K562 (cell line): Measurements from ENCODE around the gene RNF40. TPM values are rescaled to one million over a fixed set of nuclear protein-coding genes. Genes with fewer than 3 reads are reported as not detected.

Source experiments
- DMBX1 ChIP-seq: fragments of 250-450 bp; sonication (Bioruptor Pico); IDR thresholded peaks from 2 replicates; pipeline ENCODE4 v1.8.0; 2022; ENCODE audit warnings: inconsistent platforms, mild to moderate bottlenecking, moderate library complexity, borderline replicate concordance
- ETS2 ChIP-seq: IDR thresholded peaks from 2 replicates; pipeline ENCODE4 v1.6.1; 2016; ENCODE audit warnings: borderline replicate concordance, missing genetic modification characterization, mild to moderate bottlenecking, moderate library complexity, missing compliant biosample characterization; ENCODE audit not compliant: poor library complexity, severe bottlenecking
- L3MBTL2 ChIP-seq: fragments of 450-650 bp; IDR thresholded peaks from 2 replicates; pipeline ENCODE4 v1.6.1; 2016; ENCODE audit warnings: mild to moderate bottlenecking, moderate library complexity
- MYC ChIP-seq, 2 experiments: fragments of 250-450 bp in 1 of 2; sonication (Bioruptor Pico) in 1 of 2; IDR thresholded peaks; 2 replicates each; pipeline versions ENCODE4 v1.5.1 to v1.6.1; 2012 to 2021; ENCODE audit warnings: low read depth in 2 of 2, borderline replicate concordance in 1 of 2, improper control_type of control experiment in 1 of 2, low read length in 1 of 2, mild to moderate bottlenecking in 1 of 2, moderate library complexity in 1 of 2
- NRF1 ChIP-seq, 2 experiments: fragments of 450-650 bp; IDR thresholded peaks in 1 of 2; conservative IDR thresholded peaks in 1 of 2; 2 replicates each; pipeline ENCODE4 v1.6.1; 2014; ENCODE audit warnings: mild to moderate bottlenecking in 2 of 2
- NUFIP1 ChIP-seq: fragments of 450-650 bp; IDR thresholded peaks from 2 replicates; pipeline ENCODE4 v1.6.1; 2018; ENCODE audit not compliant: partially characterized antibody
- PTTG1 ChIP-seq: fragments of 450-650 bp; IDR thresholded peaks from 2 replicates; pipeline ENCODE4 v1.6.1; 2016; ENCODE audit warnings: low read depth, mild to moderate bottlenecking, missing genetic modification characterization, missing compliant biosample characterization
- SIX5 ChIP-seq, 2 experiments: IDR thresholded peaks; 2 replicates each; pipeline ENCODE4 v1.6.1; 2011; ENCODE audit warnings: low read length in 2 of 2, borderline replicate concordance in 1 of 2, low read depth in 1 of 2, mild to moderate bottlenecking in 1 of 2, moderate library complexity in 1 of 2; ENCODE audit not compliant: insufficient read depth in 1 of 2
- SLC30A9 ChIP-seq: fragments of 250-450 bp; sonication (Bioruptor Pico); IDR thresholded peaks from 2 replicates; pipeline ENCODE4 v1.8.0; 2022; ENCODE audit warnings: mild to moderate bottlenecking, moderate library complexity
- SRSF3 ChIP-seq: fragments of 200-400 bp; formaldehyde crosslinking; IDR thresholded peaks from 2 replicates; pipeline ENCODE4 v1.6.1; 2016; ENCODE audit warnings: mild to moderate bottlenecking, low read length, moderate library complexity; ENCODE audit not compliant: insufficient read depth
- XRCC5 ChIP-seq: fragments of 200-400 bp; formaldehyde crosslinking; IDR thresholded peaks from 2 replicates; pipeline ENCODE4 v1.6.1; 2017; ENCODE audit warnings: low read depth, mild to moderate bottlenecking, low read length
- YY1 ChIP-seq, 3 experiments: IDR thresholded peaks; 2 replicates each; pipeline ENCODE4 v1.6.1; 2011; ENCODE audit warnings: low read length in 2 of 3, mild to moderate bottlenecking in 2 of 3, moderate library complexity in 2 of 3, borderline replicate concordance in 1 of 3, control low read depth in 1 of 3, low read depth in 1 of 3; ENCODE audit not compliant: insufficient read depth in 3 of 3, insufficient replicate concordance in 2 of 3, control insufficient read depth in 1 of 3, insufficient read length in 1 of 3; ENCODE audit errors: extremely low read depth in 1 of 3
- ZNF507 ChIP-seq: conservative IDR thresholded peaks from 2 replicates; pipeline ENCODE4 v1.6.1; 2017; ENCODE audit warnings: missing genetic modification characterization, missing compliant biosample characterization
- ZNF584 ChIP-seq: fragments of 200-800 bp; sonication (Bioruptor generic); IDR thresholded peaks from 2 replicates; pipeline ENCODE4 v1.6.1; 2016; ENCODE audit warnings: low read depth, mild to moderate bottlenecking, missing genetic modification characterization, missing compliant biosample characterization
- polyA plus RNA-seq, 8 experiments: library from polyadenylated mRNA; depleted of rRNA in 4 of 8; stranded (reverse) in 5 of 8; unstranded in 3 of 8; fragments of >200 nt; fragmentation: Nextera tagmentation in 2 of 8; fragmentation: Illumina TruSeq in 1 of 8; extraction: Ambion mirVana in 2 of 8; extraction: Trizol in 1 of 8; gene quantifications; 2 replicates each; pipeline versions ENCODE4 v1.2.1 to v1.2.3, GENCODE V29; 2011 to 2014; ENCODE audit warnings: inconsistent platforms in 1 of 8, missing spikeins in 1 of 8
- total RNA-seq, 7 experiments: library from RNA; depleted of rRNA in 6 of 7; stranded (reverse); fragments of >200 nt in 6 of 7; fragmentation: Illumina TruSeq in 2 of 7; extraction: Trizol in 2 of 7; gene quantifications; 2 replicates each; pipeline versions ENCODE4 v1.2.1 to v1.2.3, GENCODE V29; 2011 to 2021; ENCODE audit warnings: low replicate concordance in 1 of 7
- TF ChIP-seq, protein P1 (sequence below), 2 experiments: fragments of 150-350 bp in 1 of 2; IDR thresholded peaks; 2 replicates each; pipeline ENCODE4 v1.6.1; 2012 to 2016; ENCODE audit warnings: low read depth in 2 of 2, low read length in 2 of 2, mild to moderate bottlenecking in 1 of 2, moderate library complexity in 1 of 2
- TF ChIP-seq, protein P2 (sequence below), 2 experiments: fragments of 450-650 bp; IDR thresholded peaks; 2 replicates each; pipeline ENCODE4 v1.6.1; 2018; ENCODE audit warnings: mild to moderate bottlenecking in 2 of 2, low read depth in 1 of 2; ENCODE audit not compliant: partially characterized antibody in 2 of 2

The RNF40 gene
- total and polyA plus RNA-seq, 9 of the 15 experiments (the other 6 are each of a cell fraction or from before 2014, with no cell fraction given) = 6.2 to 129 (median 81.5) TPM

- TF ChIP-seq, protein P1, sequence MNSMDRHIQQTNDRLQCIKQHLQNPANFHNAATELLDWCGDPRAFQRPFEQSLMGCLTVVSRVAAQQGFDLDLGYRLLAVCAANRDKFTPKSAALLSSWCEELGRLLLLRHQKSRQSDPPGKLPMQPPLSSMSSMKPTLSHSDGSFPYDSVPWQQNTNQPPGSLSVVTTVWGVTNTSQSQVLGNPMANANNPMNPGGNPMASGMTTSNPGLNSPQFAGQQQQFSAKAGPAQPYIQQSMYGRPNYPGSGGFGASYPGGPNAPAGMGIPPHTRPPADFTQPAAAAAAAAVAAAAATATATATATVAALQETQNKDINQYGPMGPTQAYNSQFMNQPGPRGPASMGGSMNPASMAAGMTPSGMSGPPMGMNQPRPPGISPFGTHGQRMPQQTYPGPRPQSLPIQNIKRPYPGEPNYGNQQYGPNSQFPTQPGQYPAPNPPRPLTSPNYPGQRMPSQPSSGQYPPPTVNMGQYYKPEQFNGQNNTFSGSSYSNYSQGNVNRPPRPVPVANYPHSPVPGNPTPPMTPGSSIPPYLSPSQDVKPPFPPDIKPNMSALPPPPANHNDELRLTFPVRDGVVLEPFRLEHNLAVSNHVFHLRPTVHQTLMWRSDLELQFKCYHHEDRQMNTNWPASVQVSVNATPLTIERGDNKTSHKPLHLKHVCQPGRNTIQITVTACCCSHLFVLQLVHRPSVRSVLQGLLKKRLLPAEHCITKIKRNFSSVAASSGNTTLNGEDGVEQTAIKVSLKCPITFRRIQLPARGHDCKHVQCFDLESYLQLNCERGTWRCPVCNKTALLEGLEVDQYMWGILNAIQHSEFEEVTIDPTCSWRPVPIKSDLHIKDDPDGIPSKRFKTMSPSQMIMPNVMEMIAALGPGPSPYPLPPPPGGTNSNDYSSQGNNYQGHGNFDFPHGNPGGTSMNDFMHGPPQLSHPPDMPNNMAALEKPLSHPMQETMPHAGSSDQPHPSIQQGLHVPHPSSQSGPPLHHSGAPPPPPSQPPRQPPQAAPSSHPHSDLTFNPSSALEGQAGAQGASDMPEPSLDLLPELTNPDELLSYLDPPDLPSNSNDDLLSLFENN (IDR thresholded peaks at IDR 0.05; ENCODE audit: low read depth in 2 of 2, low read length in 2 of 2) = peak in 1 of 2 experiments; percentile 52; a peak in 1 of 4 replicates
- TF ChIP-seq ZNF584 (CRISPR knock-in tag) (0 out of 2 replicates have a peak, but pooled peaks have one; percentile 40), YY1 (IDR thresholded peaks at IDR 0.05; ENCODE audit: borderline replicate concordance in 1 of 3, control insufficient read depth in 1 of 3, extremely low read depth in 1 of 3, insufficient read depth in 3 of 3, insufficient read length in 1 of 3, insufficient replicate concordance in 2 of 3, low read depth in 1 of 3, low read length in 2 of 3) (peak; percentile 60 to 92 (median 90)), SRSF3 (0 out of 2 replicates have a peak, but pooled peaks have one; percentile 15), NUFIP1 (no peak), L3MBTL2 (peak; percentile 89), DMBX1 (CRISPR knock-in tag) (peak; percentile 66), SLC30A9 (CRISPR knock-in tag) (no peak), XRCC5 (no peak), NRF1 (conservative IDR thresholded peaks at IDR 0.05 in 1 of 2, IDR thresholded peaks at IDR 0.05 in 1 of 2) (peak; percentile 24 to 55; a peak in 3 of 4 replicates), ZNF507 (tag) (no peak), ETS2 (tag) (peak; percentile 13), PTTG1 (no peak), SIX5 (IDR thresholded peaks at IDR 0.05; ENCODE audit: borderline replicate concordance in 1 of 2, insufficient read depth in 1 of 2, low read depth in 1 of 2, low read length in 2 of 2) (peak; percentile 86 to 91), MYC (IDR thresholded peaks at IDR 0.05; ENCODE audit: low read depth, low read length) (peak; percentile 99), MYC (CRISPR knock-in tag; IDR thresholded peaks at IDR 0.05; ENCODE audit: borderline replicate concordance, low read depth) (peak; percentile 97; the same call in 1 of the 2 replicates)
- TF ChIP-seq, protein P2, sequence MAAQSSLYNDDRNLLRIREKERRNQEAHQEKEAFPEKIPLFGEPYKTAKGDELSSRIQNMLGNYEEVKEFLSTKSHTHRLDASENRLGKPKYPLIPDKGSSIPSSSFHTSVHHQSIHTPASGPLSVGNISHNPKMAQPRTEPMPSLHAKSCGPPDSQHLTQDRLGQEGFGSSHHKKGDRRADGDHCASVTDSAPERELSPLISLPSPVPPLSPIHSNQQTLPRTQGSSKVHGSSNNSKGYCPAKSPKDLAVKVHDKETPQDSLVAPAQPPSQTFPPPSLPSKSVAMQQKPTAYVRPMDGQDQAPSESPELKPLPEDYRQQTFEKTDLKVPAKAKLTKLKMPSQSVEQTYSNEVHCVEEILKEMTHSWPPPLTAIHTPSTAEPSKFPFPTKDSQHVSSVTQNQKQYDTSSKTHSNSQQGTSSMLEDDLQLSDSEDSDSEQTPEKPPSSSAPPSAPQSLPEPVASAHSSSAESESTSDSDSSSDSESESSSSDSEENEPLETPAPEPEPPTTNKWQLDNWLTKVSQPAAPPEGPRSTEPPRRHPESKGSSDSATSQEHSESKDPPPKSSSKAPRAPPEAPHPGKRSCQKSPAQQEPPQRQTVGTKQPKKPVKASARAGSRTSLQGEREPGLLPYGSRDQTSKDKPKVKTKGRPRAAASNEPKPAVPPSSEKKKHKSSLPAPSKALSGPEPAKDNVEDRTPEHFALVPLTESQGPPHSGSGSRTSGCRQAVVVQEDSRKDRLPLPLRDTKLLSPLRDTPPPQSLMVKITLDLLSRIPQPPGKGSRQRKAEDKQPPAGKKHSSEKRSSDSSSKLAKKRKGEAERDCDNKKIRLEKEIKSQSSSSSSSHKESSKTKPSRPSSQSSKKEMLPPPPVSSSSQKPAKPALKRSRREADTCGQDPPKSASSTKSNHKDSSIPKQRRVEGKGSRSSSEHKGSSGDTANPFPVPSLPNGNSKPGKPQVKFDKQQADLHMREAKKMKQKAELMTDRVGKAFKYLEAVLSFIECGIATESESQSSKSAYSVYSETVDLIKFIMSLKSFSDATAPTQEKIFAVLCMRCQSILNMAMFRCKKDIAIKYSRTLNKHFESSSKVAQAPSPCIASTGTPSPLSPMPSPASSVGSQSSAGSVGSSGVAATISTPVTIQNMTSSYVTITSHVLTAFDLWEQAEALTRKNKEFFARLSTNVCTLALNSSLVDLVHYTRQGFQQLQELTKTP (IDR thresholded peaks at IDR 0.05; ENCODE audit: low read depth in 1 of 2, partially characterized antibody in 2 of 2) = peak in 1 of 2 experiments; percentile 96
These were observed 13.5 kb downstream of the RNF40 start (continued) for GRCh38 chr16:30775392-30776188.
